IPS-18c (cell line): Measurements from ENCODE around the gene KPNA2.
"Not testable (repeated sequence)": the region's sequence is repeated elsewhere in the genome, so short reads cannot be mapped to it uniquely, and the experiment has no call there.

Source experiments
- H3K4me3 ChIP-seq: 2 replicates; pipeline ENCODE4 v1.7.0; 2013; ENCODE audit warnings: low read depth, mild to moderate bottlenecking, low read length, moderate library complexity; ENCODE audit not compliant: insufficient read depth
- H3K9me3 ChIP-seq: one replicate; pipeline ENCODE4 v1.6.1; 2013; ENCODE audit warnings: mild to moderate bottlenecking, low read length, moderate library complexity; ENCODE audit not compliant: control insufficient read depth, insufficient read depth

Gene KPNA2

GRCh38 chr17:68049812-68050437, 14.4 kb downstream of the KPNA2 start:
- H3K4me3 ChIP-seq, H3K9me3 ChIP-seq: not testable (repeated sequence)

DNA sequence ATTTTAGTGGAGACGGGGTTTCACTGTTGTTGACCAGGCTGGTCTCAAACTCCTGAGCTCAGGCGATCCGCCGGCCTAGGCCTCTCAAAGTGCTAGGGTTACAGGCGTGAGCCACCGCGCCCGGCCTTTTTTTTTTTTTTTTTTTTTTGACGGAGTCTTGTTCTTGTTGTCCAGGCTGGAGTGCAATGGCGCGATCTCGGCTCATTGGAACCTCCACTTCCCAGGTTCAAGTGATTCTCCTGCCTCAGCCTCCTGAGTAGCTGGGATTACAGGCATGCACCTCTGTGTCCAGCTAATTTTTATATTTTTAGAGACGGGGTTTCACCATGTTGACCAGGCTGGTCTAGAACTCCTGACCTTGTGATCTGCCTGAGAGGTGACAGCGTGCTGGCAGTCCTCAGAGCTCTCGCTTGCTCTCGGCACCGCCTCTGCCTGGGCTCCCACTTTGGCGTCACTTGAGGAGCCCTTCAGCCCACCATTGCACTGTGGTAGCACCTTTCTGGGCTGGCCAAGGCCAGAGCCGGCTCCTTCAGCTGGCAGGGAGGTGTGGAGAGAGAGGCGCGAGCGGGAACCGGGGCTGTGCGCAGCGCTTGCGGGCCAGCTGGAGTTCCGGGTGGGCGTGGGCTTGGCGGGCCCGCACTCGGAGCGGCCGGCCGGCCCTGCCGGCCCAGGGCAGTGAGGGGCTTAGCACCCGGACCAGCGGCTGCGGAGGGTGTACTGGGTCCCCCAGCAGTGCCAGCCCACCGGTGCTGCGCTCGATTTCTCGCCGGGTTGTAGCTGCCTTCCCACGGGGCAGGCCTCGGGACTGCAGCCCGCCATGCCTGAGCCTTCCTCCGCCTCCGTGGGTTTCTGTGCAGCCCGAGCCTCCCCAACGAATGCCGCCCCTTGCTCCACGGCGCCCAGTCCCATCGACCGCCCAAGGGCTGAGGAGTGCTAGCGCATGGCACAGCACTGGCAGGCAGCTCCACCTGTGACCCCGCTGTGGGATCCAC, 16.1 kb downstream of the KPNA2 start:
- not testable (repeated sequence) for H3K9me3 ChIP-seq, H3K4me3 ChIP-seq

GRCh38 chr17:68052810-68053209, 17.3 kb downstream of the KPNA2 start:
- no peak overlapping the region for H3K4me3 ChIP-seq
- H3K9me3 ChIP-seq, result no peaks in the 10 kb centered on the region

DNA sequence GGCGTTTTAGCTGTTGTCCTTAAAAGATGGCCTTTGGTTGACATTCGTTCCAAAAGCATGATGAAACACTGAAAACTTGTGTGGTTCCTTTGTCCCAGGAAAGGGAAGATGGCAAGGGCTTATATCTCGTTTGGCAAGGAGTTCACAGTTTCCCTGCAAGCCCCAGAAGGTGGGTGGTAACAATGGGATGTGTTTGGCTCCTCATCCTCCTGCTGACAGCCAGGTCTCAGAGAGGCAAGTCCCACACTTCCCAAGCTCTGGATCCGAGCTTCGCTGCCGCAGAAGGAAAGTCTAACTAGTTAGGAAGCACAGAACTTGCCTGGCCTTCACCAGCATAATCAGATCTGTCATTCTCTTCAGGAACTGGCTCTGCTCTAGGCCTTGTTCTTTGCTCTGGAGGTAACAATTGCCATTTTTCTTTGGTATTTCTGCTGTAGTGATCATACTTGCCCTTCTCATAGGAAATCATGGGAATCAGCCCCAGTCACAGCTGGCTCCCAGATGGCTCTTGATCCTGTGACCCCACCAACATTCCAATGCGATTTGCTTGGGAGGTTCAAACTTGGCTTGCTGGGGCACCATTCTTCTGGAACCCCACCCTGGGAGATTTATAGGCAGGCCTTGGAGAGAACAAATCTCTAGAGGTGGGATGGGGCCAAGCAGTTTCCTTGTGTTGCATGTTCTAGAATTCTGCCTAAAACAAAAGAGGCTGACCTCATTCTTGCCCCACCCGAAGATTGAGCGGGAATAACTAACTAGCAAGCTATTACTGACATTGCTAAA, 17.9 kb downstream of the KPNA2 start:
- Histone ChIP-seq H3K4me3 (no peak overlapping the region), H3K9me3 (no peaks in the 10 kb centered on the region)

DNA sequence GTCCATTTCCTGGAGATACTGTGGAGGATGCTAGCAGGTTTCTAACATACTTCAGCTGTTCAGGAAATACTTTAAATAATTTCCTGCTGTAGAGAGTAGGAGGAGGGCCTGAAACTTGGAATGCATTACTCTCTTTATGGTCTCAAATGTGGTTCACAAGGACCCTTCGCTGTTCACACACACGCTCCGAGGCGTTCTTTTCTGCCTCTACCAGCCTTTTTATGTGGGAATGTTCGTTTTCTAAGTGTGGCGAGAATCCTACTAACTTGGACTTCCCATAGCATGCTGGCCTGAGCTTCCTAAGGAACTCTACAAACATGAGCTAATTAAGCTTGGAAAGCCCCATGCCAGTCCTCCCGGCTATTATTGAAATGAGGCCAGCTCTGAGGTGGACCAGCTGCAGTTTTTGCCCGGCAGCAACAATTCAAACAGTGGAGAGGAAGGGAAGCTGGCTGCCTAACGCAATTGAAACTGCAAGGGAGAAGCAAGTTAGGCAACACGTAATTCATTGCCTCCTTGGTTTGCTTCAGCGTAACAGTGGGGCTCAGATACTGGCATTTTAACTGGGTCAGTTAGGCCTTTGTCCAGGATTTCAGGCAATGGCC, 18.9 kb downstream of the KPNA2 start:
- H3K9me3 ChIP-seq, result no peaks in the 10 kb centered on the region
- no peak overlapping the region for H3K4me3 ChIP-seq

GRCh38 chr17:68057531-68057952, 22.0 kb downstream of the KPNA2 start:
- no peaks in the 10 kb centered on the region for H3K9me3 ChIP-seq
- no peak overlapping the region for H3K4me3 ChIP-seq

DNA sequence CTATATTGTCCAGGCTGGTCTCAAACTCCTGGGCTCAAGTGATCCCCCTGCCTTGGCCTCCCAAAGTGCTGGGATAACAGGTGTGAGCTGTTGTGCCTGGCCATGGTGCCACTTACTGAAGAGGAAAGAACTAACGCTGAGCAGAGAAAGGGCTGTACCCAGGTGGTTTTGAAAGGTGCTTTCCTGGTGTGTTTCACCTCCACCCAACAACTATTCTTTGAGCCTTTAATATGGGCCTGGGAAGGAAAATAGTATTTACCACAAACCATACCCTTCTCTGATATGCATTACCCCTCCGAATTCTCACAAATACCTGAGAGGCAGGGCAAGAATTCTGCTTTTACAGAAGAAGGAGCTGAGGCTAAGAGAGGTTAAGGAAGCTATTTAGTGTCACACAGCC, 24.8 kb downstream of the KPNA2 start:
- Histone ChIP-seq H3K9me3 (no peaks in the 10 kb centered on the region), H3K4me3 (no peak overlapping the region)

DNA sequence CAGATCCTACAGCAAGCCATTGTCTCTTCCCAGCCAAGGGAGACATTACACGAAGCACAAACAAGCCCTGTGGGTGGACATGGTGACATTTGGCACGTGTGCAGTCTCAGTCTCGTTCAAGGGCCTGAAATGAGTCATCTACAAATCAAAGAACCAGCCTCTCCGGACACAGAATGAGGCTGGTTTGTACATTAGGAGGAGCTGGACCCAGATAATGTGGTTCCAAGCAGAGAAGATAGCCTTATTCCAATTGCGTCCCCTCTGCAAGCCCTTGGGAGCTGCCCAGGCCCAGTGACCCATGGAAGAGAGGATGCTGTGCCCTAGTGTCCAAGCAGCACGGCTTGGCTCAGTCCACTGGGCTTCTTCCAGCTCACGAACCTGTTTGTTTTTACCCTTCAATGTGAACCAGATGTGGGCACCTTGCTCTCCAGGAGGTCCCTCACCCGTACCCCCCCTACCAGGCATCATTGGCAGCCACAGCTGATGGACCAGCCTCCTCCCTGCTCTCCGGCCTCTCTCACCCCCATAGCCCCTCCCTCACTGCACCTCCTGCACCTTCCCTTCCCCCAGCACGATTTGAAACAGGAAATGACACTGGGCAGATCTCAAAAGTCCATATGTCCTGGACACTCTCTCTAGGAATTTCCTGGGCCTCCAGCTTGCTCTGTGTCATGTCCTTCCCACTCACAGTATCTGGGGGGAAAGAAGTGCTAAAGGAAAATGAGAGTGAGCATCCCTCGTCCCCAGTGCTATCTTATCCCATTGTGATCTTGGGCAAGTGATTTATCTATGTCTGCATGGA, 26.2 kb downstream of the KPNA2 start:
- no peaks in the 10 kb centered on the region for H3K9me3 ChIP-seq

GRCh38 chr17:68065366-68065765, 29.8 kb downstream of the KPNA2 start:
- H3K4me3 ChIP-seq, H3K9me3 ChIP-seq: not testable (repeated sequence)

More for the DNA sequence above, 26.2 kb downstream of the KPNA2 start:
- no peak overlapping the region for H3K4me3 ChIP-seq

DNA sequence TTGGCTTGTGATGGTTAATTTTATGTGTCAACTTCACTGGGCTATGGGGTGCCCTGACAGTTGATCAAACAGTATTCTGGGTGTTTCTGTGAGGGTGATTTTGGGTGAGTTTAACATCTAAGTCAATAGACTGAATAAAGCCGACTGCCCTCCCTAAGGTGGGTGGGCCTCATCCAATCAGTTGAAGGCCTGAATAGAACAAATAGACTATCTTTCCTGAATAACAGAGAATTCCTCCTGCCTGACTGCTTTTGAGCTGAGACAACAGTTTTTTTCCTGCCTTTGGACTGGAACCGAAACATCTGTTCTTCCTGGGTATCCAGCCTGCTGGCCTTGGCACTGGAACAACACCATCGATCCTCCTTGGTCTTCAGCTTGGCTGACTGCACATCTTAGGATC, 33.0 kb downstream of the KPNA2 start:
- not testable (repeated sequence) for H3K4me3 ChIP-seq, H3K9me3 ChIP-seq

DNA sequence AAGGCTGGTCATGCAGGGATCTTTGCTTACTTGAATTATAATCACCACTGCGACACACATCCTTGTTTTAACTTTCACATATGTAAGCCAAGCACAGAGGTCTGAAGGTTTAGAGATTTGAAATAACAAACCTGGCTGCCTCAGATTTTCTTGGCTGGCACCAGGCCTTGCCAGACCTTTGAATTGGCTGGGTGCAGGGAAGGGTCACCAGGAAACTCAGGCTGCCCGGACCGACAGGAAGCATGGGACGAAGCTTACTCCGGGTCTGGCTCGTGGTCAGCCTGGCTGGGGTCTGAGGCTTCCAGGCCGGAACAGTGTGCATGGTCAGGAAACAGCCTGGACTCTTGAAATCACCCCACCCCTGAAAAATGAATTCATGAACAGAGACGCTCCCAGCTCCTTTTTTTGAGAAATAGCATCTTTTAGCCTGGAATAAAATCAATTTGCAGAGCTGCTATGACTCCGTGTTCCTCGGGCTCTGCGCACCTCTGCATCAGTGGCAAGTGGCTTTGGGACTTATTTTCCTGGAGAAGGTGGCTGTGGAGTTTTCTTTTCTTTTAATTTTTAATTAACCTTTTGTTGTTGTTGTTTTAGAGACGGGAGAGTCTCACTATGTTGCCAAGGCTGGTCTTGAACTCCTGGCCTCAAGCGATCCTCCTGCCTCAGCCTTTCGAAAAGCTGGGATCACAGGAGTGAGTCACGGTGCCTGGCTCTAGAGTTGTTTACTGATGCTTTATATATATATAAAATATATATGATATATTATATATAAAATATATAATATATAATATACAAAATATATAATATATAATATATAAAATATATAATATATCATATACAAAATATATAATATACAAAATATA, 35.3 kb downstream of the KPNA2 start:
- H3K4me3 ChIP-seq, H3K9me3 ChIP-seq: not testable (repeated sequence)

GRCh38 chr17:68074279-68074678, 38.7 kb downstream of the KPNA2 start:
- peaks cover under 1% of the 10 kb centered on the region for H3K9me3 ChIP-seq
- no peak overlapping the region for H3K4me3 ChIP-seq

- H3K9me3 ChIP-seq, H3K4me3 ChIP-seq: not testable (repeated sequence)
Observed at GRCh38 chr17:68075953-68076607, 40.5 kb downstream of the KPNA2 start.

- not testable (repeated sequence) for H3K4me3 ChIP-seq, H3K9me3 ChIP-seq
Observed at GRCh38 chr17:68077498-68077897, 42.0 kb downstream of the KPNA2 start.

- H3K9me3 ChIP-seq, result peaks cover 3% of the 10 kb centered on the region
- no peak overlapping the region for H3K4me3 ChIP-seq
Observed at GRCh38 chr17:68080411-68081150, 45.0 kb downstream of the KPNA2 start.
